Activated B cell treated with CpG ODN at 0.5 μM for 24 hours (primary cell): Measurements from ENCODE around the gene SNRK. TPM values are rescaled to one million over a fixed set of nuclear protein-coding genes. Genes with fewer than 3 reads are reported as not detected.

Experiments
- ATAC-seq: fragments of 200-7000 bp; cut with Tn5 transposase; one replicate; pipeline ENCODE4 v1.10.0; 2021; ENCODE audit warnings: low read depth, mild to moderate bottlenecking, moderate library complexity
- CTCF ChIA-PET: fragments of 350-600 bp; sonication (Branson Sonifier 250); formaldehyde crosslinking; loops from one replicate; lab custom pipeline; 2021; ENCODE audit warnings: antibody characterized with exemption; lab: Charles Lee
- POLR2A ChIA-PET: fragments of 350-600 bp; sonication (Branson Sonifier 250); formaldehyde crosslinking; loops from one replicate; lab custom pipeline; 2021; ENCODE audit warnings: antibody characterized with exemption; lab: Charles Lee
- DNase-seq: peaks from one replicate; pipeline ENCODE4 v3.0.0; 2022
- H3K27ac Mint-ChIP-seq: one replicate; pipeline ENCODE4 v1.8.0; 2020; ENCODE audit warnings: mixed read lengths
- H3K27me3 Mint-ChIP-seq: one replicate; pipeline ENCODE4 v1.8.0; 2021; ENCODE audit warnings: mixed read lengths
- H3K36me3 Mint-ChIP-seq: one replicate; pipeline ENCODE4 v1.8.0; 2021; ENCODE audit warnings: low read depth, mixed read lengths
- H3K4me1 Mint-ChIP-seq: one replicate; pipeline ENCODE4 v1.8.0; 2021; ENCODE audit warnings: mixed read lengths
- H3K4me3 Mint-ChIP-seq: one replicate; pipeline ENCODE4 v1.8.0; 2020; ENCODE audit warnings: mild to moderate bottlenecking, mixed read lengths
- H3K9me3 Mint-ChIP-seq: one replicate; pipeline ENCODE4 v1.8.0; 2020; ENCODE audit warnings: mixed read lengths
- CTCF ChIP-seq: fragments of 200-600 bp; IDR thresholded peaks from one replicate; pipeline ENCODE4 v1.8.0; 2022; ENCODE audit warnings: antibody characterized with exemption, mild to moderate bottlenecking
- intact Hi-C: fragments of 100-400 bp; cut with micrococcal nuclease; formaldehyde crosslinking; loops from one replicate; pipeline ENCODE4 v1.15.1; 2024
- total RNA-seq: library from RNA; stranded (reverse); gene quantifications from 2 replicates; pipeline ENCODE4 v1.2.3, GENCODE V29; 2022

Gene SNRK
- total RNA-seq, 1 donor from 2014 or later, result 31.1 TPM

DNA sequence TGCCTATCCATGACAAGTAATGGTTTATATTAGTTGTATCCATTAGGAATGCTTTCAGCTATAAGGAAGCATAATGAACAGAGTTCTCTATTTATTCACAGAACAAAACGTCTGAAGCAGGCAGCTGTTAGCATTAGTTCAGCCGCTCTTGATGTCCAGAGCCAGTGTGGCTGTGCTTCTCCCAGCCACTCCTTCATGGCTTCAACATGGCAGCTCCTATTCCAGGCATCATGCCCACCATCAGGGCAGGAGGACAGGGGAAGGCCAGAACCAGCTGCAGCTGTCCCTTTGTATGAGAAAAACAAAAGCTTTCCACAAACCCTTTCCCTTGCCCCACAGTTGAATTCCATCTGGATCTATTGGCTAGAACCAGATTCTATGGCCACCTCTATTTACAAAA, 12.9 kb upstream of the SNRK start:
- DNase-seq, result no peak
- ATAC-seq, result no peak
- CTCF ChIA-PET, result no interaction called here
- Mint-ChIP-seq H3K9me3 (no peaks in the 10 kb centered on the region), H3K4me3 (no peak overlapping the region), H3K27ac (no peak overlapping the region), H3K4me1 (no peaks in the 10 kb centered on the region), H3K36me3 (no peaks in the 10 kb centered on the region), H3K27me3 (no peaks in the 10 kb centered on the region)
- TF ChIP-seq CTCF, result no peak
- POLR2A ChIA-PET, result interaction anchor here (0.8 kb wide), 1 partner anchor 11 kb away, joined by 3 read pairs; no protein-coding TSS in a partner anchor
- intact Hi-C loops, result no loop called here

- DNase-seq, result no peak
- peaks cover 5% of the 10 kb centered on the region for H3K27me3 Mint-ChIP-seq
- no peak overlapping the region for H3K4me3 Mint-ChIP-seq
- no peaks in the 10 kb centered on the region for H3K9me3 Mint-ChIP-seq
- TF ChIP-seq CTCF, result no peak
- H3K4me1 Mint-ChIP-seq, result no peaks in the 10 kb centered on the region
- ChIA-PET CTCF (no interaction called here), POLR2A (no interaction called here)
- H3K36me3 Mint-ChIP-seq, result no peaks in the 10 kb centered on the region
- no peak overlapping the region for H3K27ac Mint-ChIP-seq
- no peak for ATAC-seq
- intact Hi-C loops, result no loop called here
Observed at GRCh38 chr3:43279082-43279481, 7.3 kb upstream of the SNRK start.

GRCh38 chr3:43279532-43279931, 6.8 kb upstream of the SNRK start:
- ATAC-seq (no peak), DNase-seq (no peak)
- Mint-ChIP-seq H3K9me3 (no peaks in the 10 kb centered on the region), H3K27ac (no peak overlapping the region), H3K4me3 (no peak overlapping the region), H3K4me1 (no peaks in the 10 kb centered on the region), H3K36me3 (no peaks in the 10 kb centered on the region), H3K27me3 (peaks cover 5% of the 10 kb centered on the region)
- ChIA-PET CTCF (no interaction called here), POLR2A (no interaction called here)
- intact Hi-C loops, result no loop called here
- no peak for TF ChIP-seq CTCF

DNA sequence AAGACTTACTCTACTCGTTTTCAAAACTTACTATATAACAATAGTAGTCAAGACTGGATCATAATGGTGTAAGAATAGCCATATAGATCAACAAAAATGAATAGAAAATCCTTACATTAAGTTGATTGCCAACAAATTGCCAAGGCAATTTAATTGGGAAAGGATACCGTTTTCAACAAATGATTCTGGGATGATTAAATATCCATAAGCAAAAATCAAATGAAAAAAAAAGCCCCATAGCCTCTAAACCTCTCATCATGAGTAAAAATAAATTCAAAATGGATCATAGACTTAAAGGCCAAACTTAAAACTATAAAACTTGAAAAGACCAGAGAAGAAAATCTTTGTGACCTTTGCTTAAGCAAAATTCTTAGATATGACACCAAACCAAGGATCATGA, 5.3 kb upstream of the SNRK start:
- H3K4me1 Mint-ChIP-seq, result peaks cover 3% of the 10 kb centered on the region
- ChIA-PET POLR2A (interaction anchor here (0.6 kb wide), 1 partner anchor 37 kb away, joined by 4 read pairs; no protein-coding TSS in a partner anchor), CTCF (no interaction called here)
- TF ChIP-seq CTCF, result no peak
- DNase-seq (no peak), ATAC-seq (no peak)
- H3K27ac Mint-ChIP-seq, result no peak overlapping the region
- intact Hi-C loops, result loop anchor here (10.0 kb wide), 1 partner anchor 476 kb away; the partner anchor contains the start of genes ACKR2 and HIGD1A
- H3K36me3 Mint-ChIP-seq, result peaks cover under 1% of the 10 kb centered on the region
- no peaks in the 10 kb centered on the region for H3K9me3 Mint-ChIP-seq
- no peak overlapping the region for H3K4me3 Mint-ChIP-seq
- H3K27me3 Mint-ChIP-seq, result peaks cover 5% of the 10 kb centered on the region

- ATAC-seq, result no peak
- Mint-ChIP-seq H3K4me3 (no peak overlapping the region), H3K36me3 (peaks cover 5% of the 10 kb centered on the region), H3K9me3 (no peaks in the 10 kb centered on the region), H3K27ac (no peak overlapping the region), H3K27me3 (peaks cover 3% of the 10 kb centered on the region), H3K4me1 (peaks cover 28% of the 10 kb centered on the region)
- no peak for DNase-seq
- intact Hi-C loops, result loop anchor here (10.0 kb wide), 1 partner anchor 479 kb away; the partner anchor contains the start of genes ACKR2 and HIGD1A
- ChIA-PET CTCF (no interaction called here), POLR2A (no interaction called here)
- TF ChIP-seq CTCF, result no peak
Observed at GRCh38 chr3:43284171-43284570, 2.2 kb upstream of the SNRK start.
